OCI-LY1 (cell line): ENCODE measurements around the gene DNAH1.

Source experiments
- CTCF ChIP-seq: fragments of 200-600 bp; sonication (generic), shearing (Covaris generic); IDR thresholded peaks from 2 replicates; pipeline ENCODE4 v1.5.1; 2017; ENCODE audit warnings: mild to moderate bottlenecking, antibody characterized with exemption, low read length, moderate library complexity, mixed read lengths
- EZH2 ChIP-seq: fragments of 200-600 bp; sonication (generic), shearing (Covaris generic); IDR thresholded peaks from 2 replicates; pipeline ENCODE4 v1.8.0; 2017; ENCODE audit warnings: borderline replicate concordance, mixed run types, mild to moderate bottlenecking, antibody characterized with exemption, low read length, moderate library complexity, mixed read lengths

- no peak for TF ChIP-seq CTCF
- TF ChIP-seq EZH2 = no peak
Measured at GRCh38 chr3:52289747-52290595, 26.1 kb upstream of the DNAH1 start.
